NB4 (cell line): ENCODE measurements around the gene C10orf88.

ENCODE experiments used
- DNase-seq: peaks from one replicate; pipeline ENCODE4 v3.0.0; 2010; ENCODE audit warnings: low read depth
- H3K4me3 ChIP-seq: one replicate; pipeline ENCODE4 v1.5.1; 2011; ENCODE audit warnings: mild to moderate bottlenecking, low read depth, low read length, moderate library complexity
- CTCF ChIP-seq: IDR thresholded peaks from one replicate; pipeline ENCODE4 v1.5.1; 2012; ENCODE audit warnings: low read depth, low read length
- MAX ChIP-seq: IDR thresholded peaks from 2 replicates; pipeline ENCODE4 v1.6.1; 2011; ENCODE audit warnings: low read depth, low read length
- MYC ChIP-seq: IDR thresholded peaks from 2 replicates; pipeline ENCODE4 v1.6.1; 2011; ENCODE audit warnings: low read depth, low read length
- POLR2A ChIP-seq: IDR thresholded peaks from 2 replicates; pipeline ENCODE4 v1.6.1; 2011; ENCODE audit warnings: mild to moderate bottlenecking; ENCODE audit not compliant: insufficient read length; ENCODE audit errors: extremely low read depth

The C10orf88 gene

GRCh38 chr10:122953902-122954730 lies at the start of gene C10orf88:
Gene C10orf88, minus strand, starts transcription at chr10:122954227. Its CDS starts 49 bp downstream, at chr10:122954178.
- DNase-seq, result peak; percentile 99
- TF ChIP-seq POLR2A (peak; percentile 41), MAX (peak; percentile 97), MYC (peak; percentile 78), CTCF (no peak)

GRCh38 chr10:123001370-123001769 lies 47.3 kb upstream of the C10orf88 start:
- no peak overlapping the region for H3K4me3 ChIP-seq
- no peak for DNase-seq
- TF ChIP-seq CTCF (no peak), POLR2A (no peak), MYC (no peak), MAX (no peak)

More at GRCh38 chr10:122953902-122954730, at the start of gene C10orf88:
- H3K4me3 ChIP-seq, result peak within 1 kb of the TSS; percentile 88

- TF ChIP-seq CTCF (no peak), POLR2A (no peak), MAX (no peak), MYC (no peak)
- no peak for DNase-seq
- H3K4me3 ChIP-seq, result no peak overlapping the region
Observed at GRCh38 chr10:123000155-123000554, 46.1 kb upstream of the C10orf88 start.

GRCh38 chr10:122999347-122999746 lies 45.3 kb upstream of the C10orf88 start:
- no peak for DNase-seq
- TF ChIP-seq MYC (no peak), MAX (no peak), POLR2A (no peak), CTCF (no peak)
- H3K4me3 ChIP-seq, result no peak overlapping the region

GRCh38 chr10:122998934-122999333 lies 44.9 kb upstream of the C10orf88 start:
- H3K4me3 ChIP-seq, result no peak overlapping the region
- DNase-seq, result no peak
- TF ChIP-seq MYC (no peak), CTCF (no peak), MAX (no peak), POLR2A (no peak)
